ENCODE data around the gene ZNHIT6. TPM values are rescaled to one million over a fixed set of nuclear protein-coding genes. Genes with fewer than 3 reads are reported as not detected.

ZNHIT6 gene
- total RNA-seq, 1 experiment from 2014 or later: 14.3 TPM

DNA sequence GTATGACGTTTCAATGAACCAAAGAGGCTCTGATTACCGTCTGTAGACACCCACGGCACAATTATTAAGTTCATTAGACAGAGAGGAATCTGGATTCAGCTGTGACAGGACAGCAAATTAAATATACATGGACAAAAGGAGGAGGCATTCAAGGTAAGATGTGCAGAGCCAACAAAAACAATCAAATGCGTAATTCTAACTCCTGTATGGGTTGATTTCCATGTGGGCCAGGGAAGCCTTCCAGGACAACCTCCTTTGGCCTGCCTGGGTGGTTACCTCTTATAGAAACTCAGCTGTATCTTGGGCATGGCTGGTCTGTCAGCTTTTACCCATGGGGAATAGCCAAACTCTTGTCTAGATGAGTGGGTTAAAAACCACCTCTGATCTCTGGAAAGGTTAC, 83.9 kb downstream of the ZNHIT6 start:
- H3K4me3 Mint-ChIP-seq: no peak overlapping the region
- no peak for ATAC-seq
- H3K9me3 Mint-ChIP-seq: peaks cover 65% of the 10 kb centered on the region
- TF ChIP-seq, protein P1, sequence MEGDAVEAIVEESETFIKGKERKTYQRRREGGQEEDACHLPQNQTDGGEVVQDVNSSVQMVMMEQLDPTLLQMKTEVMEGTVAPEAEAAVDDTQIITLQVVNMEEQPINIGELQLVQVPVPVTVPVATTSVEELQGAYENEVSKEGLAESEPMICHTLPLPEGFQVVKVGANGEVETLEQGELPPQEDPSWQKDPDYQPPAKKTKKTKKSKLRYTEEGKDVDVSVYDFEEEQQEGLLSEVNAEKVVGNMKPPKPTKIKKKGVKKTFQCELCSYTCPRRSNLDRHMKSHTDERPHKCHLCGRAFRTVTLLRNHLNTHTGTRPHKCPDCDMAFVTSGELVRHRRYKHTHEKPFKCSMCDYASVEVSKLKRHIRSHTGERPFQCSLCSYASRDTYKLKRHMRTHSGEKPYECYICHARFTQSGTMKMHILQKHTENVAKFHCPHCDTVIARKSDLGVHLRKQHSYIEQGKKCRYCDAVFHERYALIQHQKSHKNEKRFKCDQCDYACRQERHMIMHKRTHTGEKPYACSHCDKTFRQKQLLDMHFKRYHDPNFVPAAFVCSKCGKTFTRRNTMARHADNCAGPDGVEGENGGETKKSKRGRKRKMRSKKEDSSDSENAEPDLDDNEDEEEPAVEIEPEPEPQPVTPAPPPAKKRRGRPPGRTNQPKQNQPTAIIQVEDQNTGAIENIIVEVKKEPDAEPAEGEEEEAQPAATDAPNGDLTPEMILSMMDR (IDR thresholded peaks at IDR 0.05): no peak
- TF ChIP-seq, protein P2, sequence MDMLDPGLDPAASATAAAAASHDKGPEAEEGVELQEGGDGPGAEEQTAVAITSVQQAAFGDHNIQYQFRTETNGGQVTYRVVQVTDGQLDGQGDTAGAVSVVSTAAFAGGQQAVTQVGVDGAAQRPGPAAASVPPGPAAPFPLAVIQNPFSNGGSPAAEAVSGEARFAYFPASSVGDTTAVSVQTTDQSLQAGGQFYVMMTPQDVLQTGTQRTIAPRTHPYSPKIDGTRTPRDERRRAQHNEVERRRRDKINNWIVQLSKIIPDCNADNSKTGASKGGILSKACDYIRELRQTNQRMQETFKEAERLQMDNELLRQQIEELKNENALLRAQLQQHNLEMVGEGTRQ (CRISPR knock-in tag; IDR thresholded peaks at IDR 0.05): no peak
- TF ChIP-seq, protein P3, sequence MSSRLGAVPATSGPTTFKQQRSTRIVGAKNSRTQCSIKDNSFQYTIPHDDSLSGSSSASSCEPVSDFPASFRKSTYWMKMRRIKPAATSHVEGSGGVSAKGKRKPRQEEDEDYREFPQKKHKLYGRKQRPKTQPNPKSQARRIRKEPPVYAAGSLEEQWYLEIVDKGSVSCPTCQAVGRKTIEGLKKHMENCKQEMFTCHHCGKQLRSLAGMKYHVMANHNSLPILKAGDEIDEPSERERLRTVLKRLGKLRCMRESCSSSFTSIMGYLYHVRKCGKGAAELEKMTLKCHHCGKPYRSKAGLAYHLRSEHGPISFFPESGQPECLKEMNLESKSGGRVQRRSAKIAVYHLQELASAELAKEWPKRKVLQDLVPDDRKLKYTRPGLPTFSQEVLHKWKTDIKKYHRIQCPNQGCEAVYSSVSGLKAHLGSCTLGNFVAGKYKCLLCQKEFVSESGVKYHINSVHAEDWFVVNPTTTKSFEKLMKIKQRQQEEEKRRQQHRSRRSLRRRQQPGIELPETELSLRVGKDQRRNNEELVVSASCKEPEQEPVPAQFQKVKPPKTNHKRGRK (CRISPR knock-in tag; IDR thresholded peaks at IDR 0.05; ENCODE audit: borderline replicate concordance): no peak
- CTCF ChIA-PET: no interaction called here
- POLR2A ChIA-PET: no interaction called here
- no peak for DNase-seq (ENCODE audit: low spot score)
- H3K4me1 Mint-ChIP-seq: peaks cover 14% of the 10 kb centered on the region
- no peak overlapping the region for H3K27ac Mint-ChIP-seq
- H3K27me3 Mint-ChIP-seq (ENCODE audit: low read depth): no peaks in the 10 kb centered on the region; the same call in 1 of the 2 replicates
- H3K36me3 Mint-ChIP-seq: peaks cover 58% of the 10 kb centered on the region

DNA sequence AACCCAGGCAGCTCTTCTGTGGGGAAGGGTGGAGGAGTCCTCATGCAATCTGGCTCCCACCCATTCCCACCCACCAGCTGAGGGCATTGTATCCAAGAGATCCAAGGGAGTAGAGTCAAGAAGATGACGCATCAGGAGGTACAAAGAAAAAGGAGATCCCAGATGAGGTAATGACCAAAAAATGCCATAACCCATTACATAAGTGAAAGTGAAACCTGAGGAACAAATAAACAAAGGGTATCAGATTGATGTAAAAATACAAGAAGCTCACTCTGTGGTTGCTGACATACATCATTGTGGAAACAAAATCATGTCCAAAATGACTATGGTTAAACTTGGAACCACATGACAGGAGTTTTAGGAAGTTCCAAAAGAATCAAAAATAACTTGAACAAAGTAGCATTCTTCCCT, 85.2 kb downstream of the ZNHIT6 start:
- ChIA-PET CTCF (interaction anchor here (1.2 kb wide), 1 partner anchor 10 kb away, joined by 3 read pairs; no protein-coding TSS in a partner anchor), POLR2A (no interaction called here)
- H3K27me3 Mint-ChIP-seq (ENCODE audit: low read depth): no peaks in the 10 kb centered on the region; the same call in 1 of the 2 replicates
- no peak overlapping the region for H3K27ac Mint-ChIP-seq
- no peak overlapping the region for H3K4me3 Mint-ChIP-seq
- no peak for DNase-seq (ENCODE audit: low spot score)
- H3K36me3 Mint-ChIP-seq: peaks cover 62% of the 10 kb centered on the region
- H3K9me3 Mint-ChIP-seq: peaks cover 68% of the 10 kb centered on the region
- peaks cover 4% of the 10 kb centered on the region for H3K4me1 Mint-ChIP-seq
- no peak for ATAC-seq
- TF ChIP-seq RELA (CRISPR knock-in tag; IDR thresholded peaks at IDR 0.05; ENCODE audit: borderline replicate concordance) (no peak), NR1H2 (CRISPR knock-in tag; IDR thresholded peaks at IDR 0.05) (no peak), CREB1 (CRISPR knock-in tag; IDR thresholded peaks at IDR 0.05) (no peak), MXD4 (CRISPR knock-in tag; IDR thresholded peaks at IDR 0.05; ENCODE audit: borderline replicate concordance) (no peak), RORB (CRISPR knock-in tag; IDR thresholded peaks at IDR 0.05) (no peak), ATF1 (CRISPR knock-in tag; IDR thresholded peaks at IDR 0.05) (no peak), GABPB1 (CRISPR knock-in tag; IDR thresholded peaks at IDR 0.05) (no peak), ZNF396 (CRISPR knock-in tag; IDR thresholded peaks at IDR 0.05; ENCODE audit: borderline replicate concordance) (no peak), TEAD1 (CRISPR knock-in tag; IDR thresholded peaks at IDR 0.05) (no peak), ZNF423 (CRISPR knock-in tag; IDR thresholded peaks at IDR 0.05) (no peak)
- TF ChIP-seq, protein P4, sequence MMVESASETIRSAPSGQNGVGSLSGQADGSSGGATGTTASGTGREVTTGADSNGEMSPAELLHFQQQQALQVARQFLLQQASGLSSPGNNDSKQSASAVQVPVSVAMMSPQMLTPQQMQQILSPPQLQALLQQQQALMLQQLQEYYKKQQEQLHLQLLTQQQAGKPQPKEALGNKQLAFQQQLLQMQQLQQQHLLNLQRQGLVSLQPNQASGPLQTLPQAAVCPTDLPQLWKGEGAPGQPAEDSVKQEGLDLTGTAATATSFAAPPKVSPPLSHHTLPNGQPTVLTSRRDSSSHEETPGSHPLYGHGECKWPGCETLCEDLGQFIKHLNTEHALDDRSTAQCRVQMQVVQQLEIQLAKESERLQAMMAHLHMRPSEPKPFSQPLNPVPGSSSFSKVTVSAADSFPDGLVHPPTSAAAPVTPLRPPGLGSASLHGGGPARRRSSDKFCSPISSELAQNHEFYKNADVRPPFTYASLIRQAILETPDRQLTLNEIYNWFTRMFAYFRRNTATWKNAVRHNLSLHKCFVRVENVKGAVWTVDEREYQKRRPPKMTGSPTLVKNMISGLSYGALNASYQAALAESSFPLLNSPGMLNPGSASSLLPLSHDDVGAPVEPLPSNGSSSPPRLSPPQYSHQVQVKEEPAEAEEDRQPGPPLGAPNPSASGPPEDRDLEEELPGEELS (CRISPR knock-in tag; IDR thresholded peaks at IDR 0.05): no peak
- TF ChIP-seq, protein P5, sequence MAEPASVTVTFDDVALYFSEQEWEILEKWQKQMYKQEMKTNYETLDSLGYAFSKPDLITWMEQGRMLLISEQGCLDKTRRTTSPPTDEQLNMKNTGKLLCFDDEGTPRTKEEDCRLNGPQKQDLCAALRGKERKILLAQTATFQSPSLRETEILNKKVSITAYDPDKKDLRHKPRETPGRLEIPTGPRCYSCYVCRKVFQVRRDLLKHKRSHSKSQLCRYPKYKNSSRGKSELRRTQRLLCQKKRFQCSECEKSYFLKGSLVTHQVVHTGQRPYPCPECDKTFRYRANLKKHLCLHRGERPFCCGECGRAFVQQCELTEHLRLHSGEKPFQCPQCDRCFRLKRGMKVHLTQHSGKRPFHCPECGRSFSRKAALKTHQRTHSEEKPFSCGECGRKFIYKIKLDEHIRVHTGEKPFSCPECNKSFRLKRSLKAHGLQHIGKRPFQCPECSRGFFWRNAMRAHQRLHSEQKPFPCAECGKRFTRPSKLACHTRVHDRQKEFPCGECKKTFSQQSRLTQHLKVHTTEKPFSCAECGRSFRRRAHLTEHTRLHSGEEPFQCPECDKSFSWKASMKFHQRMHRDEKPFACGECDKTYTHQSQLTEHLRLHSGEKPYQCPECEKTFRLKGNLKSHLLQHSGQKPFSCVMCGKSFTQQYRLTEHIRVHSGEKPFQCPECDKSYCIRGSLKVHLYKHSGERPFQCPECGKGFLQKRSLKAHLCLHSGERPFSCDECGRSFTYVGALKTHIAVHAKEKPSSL (CRISPR knock-in tag; conservative IDR thresholded peaks at IDR 0.05): no peak
- TF ChIP-seq, protein P6, sequence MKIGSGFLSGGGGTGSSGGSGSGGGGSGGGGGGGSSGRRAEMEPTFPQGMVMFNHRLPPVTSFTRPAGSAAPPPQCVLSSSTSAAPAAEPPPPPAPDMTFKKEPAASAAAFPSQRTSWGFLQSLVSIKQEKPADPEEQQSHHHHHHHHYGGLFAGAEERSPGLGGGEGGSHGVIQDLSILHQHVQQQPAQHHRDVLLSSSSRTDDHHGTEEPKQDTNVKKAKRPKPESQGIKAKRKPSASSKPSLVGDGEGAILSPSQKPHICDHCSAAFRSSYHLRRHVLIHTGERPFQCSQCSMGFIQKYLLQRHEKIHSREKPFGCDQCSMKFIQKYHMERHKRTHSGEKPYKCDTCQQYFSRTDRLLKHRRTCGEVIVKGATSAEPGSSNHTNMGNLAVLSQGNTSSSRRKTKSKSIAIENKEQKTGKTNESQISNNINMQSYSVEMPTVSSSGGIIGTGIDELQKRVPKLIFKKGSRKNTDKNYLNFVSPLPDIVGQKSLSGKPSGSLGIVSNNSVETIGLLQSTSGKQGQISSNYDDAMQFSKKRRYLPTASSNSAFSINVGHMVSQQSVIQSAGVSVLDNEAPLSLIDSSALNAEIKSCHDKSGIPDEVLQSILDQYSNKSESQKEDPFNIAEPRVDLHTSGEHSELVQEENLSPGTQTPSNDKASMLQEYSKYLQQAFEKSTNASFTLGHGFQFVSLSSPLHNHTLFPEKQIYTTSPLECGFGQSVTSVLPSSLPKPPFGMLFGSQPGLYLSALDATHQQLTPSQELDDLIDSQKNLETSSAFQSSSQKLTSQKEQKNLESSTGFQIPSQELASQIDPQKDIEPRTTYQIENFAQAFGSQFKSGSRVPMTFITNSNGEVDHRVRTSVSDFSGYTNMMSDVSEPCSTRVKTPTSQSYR (CRISPR knock-in tag; IDR thresholded peaks at IDR 0.05): no peak
- TF ChIP-seq, protein P7, sequence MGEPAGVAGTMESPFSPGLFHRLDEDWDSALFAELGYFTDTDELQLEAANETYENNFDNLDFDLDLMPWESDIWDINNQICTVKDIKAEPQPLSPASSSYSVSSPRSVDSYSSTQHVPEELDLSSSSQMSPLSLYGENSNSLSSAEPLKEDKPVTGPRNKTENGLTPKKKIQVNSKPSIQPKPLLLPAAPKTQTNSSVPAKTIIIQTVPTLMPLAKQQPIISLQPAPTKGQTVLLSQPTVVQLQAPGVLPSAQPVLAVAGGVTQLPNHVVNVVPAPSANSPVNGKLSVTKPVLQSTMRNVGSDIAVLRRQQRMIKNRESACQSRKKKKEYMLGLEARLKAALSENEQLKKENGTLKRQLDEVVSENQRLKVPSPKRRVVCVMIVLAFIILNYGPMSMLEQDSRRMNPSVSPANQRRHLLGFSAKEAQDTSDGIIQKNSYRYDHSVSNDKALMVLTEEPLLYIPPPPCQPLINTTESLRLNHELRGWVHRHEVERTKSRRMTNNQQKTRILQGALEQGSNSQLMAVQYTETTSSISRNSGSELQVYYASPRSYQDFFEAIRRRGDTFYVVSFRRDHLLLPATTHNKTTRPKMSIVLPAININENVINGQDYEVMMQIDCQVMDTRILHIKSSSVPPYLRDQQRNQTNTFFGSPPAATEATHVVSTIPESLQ (CRISPR knock-in tag; IDR thresholded peaks at IDR 0.05): no peak
- TF ChIP-seq, protein P8, sequence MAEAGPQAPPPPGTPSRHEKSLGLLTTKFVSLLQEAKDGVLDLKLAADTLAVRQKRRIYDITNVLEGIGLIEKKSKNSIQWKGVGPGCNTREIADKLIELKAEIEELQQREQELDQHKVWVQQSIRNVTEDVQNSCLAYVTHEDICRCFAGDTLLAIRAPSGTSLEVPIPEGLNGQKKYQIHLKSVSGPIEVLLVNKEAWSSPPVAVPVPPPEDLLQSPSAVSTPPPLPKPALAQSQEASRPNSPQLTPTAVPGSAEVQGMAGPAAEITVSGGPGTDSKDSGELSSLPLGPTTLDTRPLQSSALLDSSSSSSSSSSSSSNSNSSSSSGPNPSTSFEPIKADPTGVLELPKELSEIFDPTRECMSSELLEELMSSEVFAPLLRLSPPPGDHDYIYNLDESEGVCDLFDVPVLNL (CRISPR knock-in tag; IDR thresholded peaks at IDR 0.05; ENCODE audit: borderline replicate concordance, low read depth): no peak
- TF ChIP-seq, protein P9, sequence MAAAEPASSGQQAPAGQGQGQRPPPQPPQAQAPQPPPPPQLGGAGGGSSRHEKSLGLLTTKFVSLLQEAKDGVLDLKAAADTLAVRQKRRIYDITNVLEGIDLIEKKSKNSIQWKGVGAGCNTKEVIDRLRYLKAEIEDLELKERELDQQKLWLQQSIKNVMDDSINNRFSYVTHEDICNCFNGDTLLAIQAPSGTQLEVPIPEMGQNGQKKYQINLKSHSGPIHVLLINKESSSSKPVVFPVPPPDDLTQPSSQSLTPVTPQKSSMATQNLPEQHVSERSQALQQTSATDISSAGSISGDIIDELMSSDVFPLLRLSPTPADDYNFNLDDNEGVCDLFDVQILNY (CRISPR knock-in tag; IDR thresholded peaks at IDR 0.05): no peak

Data from WTC11 (cell line).